ENCODE measurements around the gene MRPL53. TPM values are rescaled to one million over a fixed set of nuclear protein-coding genes. Genes with fewer than 3 reads are reported as not detected.

Gene MRPL53
- total and polyA plus RNA-seq, 2 of the 13 experiments (the other 11 are each of a cell fraction or from before 2014, with no cell fraction given), result 34.3 to 51.9 TPM

DNA sequence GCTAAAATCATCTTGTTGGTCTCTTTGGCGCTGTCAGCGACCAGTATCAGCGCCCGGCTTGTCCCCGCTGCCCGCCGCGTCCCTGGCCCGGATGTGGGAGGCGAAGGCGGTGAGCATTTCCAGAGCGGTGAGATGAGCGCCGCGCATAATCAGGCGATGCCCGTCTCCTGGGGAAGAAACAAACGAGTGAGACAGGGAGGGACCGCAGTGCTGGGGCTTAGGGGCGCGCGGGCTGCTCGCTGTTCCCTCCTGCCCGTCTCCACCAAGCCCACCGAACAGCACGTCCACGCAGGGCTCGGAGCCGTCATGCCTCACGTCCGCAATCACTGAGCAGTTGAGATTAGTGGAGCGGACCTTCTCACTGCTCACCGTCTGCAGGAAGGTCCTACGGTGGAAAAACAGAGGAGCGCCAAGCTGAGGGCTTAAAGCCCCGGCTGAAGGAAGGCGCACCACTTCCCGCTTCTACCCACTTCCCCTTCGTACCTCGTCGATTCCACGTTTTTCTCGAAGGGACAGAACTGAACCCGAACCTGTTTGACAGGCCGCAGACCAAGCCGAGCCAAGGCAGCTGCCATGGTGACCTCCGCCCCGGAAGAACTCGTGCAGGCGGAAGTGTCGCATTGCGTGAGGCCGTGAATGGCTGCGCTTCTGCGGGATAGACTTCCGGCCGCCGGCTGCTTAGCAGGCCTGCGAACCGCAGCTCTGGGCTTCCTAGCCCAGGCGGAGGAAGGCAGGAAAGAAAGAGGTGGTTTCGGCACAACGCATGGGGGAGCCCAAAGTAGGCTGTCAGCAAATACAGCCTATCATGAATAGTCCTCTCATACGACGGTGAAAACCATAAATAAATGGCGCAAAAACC is at the start of gene MRPL53 (continued):
- TF ChIP-seq, protein P1, sequence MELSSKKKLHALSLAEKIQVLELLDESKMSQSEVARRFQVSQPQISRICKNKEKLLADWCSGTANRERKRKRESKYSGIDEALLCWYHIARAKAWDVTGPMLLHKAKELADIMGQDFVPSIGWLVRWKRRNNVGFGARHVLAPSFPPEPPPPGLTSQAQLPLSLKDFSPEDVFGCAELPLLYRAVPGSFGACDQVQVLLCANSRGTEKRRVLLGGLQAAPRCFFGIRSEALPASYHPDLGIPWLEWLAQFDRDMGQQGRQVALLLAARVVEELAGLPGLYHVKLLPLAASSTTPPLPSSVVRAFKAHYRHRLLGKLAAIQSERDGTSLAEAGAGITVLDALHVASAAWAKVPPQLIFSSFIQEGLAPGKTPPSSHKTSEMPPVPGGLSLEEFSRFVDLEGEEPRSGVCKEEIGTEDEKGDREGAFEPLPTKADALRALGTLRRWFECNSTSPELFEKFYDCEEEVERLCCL (CRISPR knock-in tag; IDR thresholded peaks at IDR 0.05; ENCODE audit: borderline replicate concordance), result peak; percentile 95
- TF ChIP-seq, protein P2, sequence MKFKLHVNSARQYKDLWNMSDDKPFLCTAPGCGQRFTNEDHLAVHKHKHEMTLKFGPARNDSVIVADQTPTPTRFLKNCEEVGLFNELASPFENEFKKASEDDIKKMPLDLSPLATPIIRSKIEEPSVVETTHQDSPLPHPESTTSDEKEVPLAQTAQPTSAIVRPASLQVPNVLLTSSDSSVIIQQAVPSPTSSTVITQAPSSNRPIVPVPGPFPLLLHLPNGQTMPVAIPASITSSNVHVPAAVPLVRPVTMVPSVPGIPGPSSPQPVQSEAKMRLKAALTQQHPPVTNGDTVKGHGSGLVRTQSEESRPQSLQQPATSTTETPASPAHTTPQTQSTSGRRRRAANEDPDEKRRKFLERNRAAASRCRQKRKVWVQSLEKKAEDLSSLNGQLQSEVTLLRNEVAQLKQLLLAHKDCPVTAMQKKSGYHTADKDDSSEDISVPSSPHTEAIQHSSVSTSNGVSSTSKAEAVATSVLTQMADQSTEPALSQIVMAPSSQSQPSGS (CRISPR knock-in tag; IDR thresholded peaks at IDR 0.05), result no peak; the same call in none of the 2 replicates
- TF ChIP-seq KAT8 (CRISPR knock-in tag; IDR thresholded peaks at IDR 0.05) (peak; percentile 99), ZFP90 (CRISPR knock-in tag; IDR thresholded peaks at IDR 0.05; ENCODE audit: borderline replicate concordance) (peak; percentile 95), NCOR1 (IDR thresholded peaks at IDR 0.05; ENCODE audit: borderline replicate concordance, low read length) (peak; percentile 62; the same call in 1 of the 2 replicates), EEA1 (CRISPR knock-in tag; IDR thresholded peaks at IDR 0.05; ENCODE audit: borderline replicate concordance) (peak; percentile 81; the same call in 1 of the 2 replicates), SMAD1 (CRISPR knock-in tag; IDR thresholded peaks at IDR 0.05; ENCODE audit: borderline replicate concordance, low read depth) (peak; percentile 99), SOX13 (IDR thresholded peaks at IDR 0.05) (0 out of 2 replicates have a peak, but pooled peaks have one; percentile 46), SOX13 (CRISPR knock-in tag; conservative IDR thresholded peaks at IDR 0.05 in 1 of 2, IDR thresholded peaks at IDR 0.05 in 1 of 2) (peak; percentile 68 to 71; a peak in 3 of 4 replicates), PITX1 (CRISPR knock-in tag; IDR thresholded peaks at IDR 0.05) (peak; percentile 81; the same call in 1 of the 2 replicates), RXRB (CRISPR knock-in tag; IDR thresholded peaks at IDR 0.05; ENCODE audit: borderline replicate concordance) (peak; percentile 80), ZNF768 (CRISPR knock-in tag; IDR thresholded peaks at IDR 0.05) (no peak; the same call in 1 of the 2 replicates), CBX5 (CRISPR knock-in tag; IDR thresholded peaks at IDR 0.05; ENCODE audit: borderline replicate concordance) (peak; percentile 88), SSRP1 (CRISPR knock-in tag; IDR thresholded peaks at IDR 0.05) (peak; percentile 99), RFX3 (CRISPR knock-in tag; IDR thresholded peaks at IDR 0.05) (peak; percentile 57), HCFC1 (IDR thresholded peaks at IDR 0.05; ENCODE audit: low read depth, low read length) (peak; percentile 77)
- TF ChIP-seq, protein P3, sequence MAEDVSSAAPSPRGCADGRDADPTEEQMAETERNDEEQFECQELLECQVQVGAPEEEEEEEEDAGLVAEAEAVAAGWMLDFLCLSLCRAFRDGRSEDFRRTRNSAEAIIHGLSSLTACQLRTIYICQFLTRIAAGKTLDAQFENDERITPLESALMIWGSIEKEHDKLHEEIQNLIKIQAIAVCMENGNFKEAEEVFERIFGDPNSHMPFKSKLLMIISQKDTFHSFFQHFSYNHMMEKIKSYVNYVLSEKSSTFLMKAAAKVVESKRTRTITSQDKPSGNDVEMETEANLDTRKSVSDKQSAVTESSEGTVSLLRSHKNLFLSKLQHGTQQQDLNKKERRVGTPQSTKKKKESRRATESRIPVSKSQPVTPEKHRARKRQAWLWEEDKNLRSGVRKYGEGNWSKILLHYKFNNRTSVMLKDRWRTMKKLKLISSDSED (CRISPR knock-in tag; IDR thresholded peaks at IDR 0.05), result peak; percentile 76; the same call in 1 of the 2 replicates
- TF ChIP-seq, protein P4, sequence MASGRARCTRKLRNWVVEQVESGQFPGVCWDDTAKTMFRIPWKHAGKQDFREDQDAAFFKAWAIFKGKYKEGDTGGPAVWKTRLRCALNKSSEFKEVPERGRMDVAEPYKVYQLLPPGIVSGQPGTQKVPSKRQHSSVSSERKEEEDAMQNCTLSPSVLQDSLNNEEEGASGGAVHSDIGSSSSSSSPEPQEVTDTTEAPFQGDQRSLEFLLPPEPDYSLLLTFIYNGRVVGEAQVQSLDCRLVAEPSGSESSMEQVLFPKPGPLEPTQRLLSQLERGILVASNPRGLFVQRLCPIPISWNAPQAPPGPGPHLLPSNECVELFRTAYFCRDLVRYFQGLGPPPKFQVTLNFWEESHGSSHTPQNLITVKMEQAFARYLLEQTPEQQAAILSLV (CRISPR knock-in tag; IDR thresholded peaks at IDR 0.05; ENCODE audit: borderline replicate concordance), result peak; percentile 98; the same call in 1 of the 2 replicates
- TF ChIP-seq, protein P5, sequence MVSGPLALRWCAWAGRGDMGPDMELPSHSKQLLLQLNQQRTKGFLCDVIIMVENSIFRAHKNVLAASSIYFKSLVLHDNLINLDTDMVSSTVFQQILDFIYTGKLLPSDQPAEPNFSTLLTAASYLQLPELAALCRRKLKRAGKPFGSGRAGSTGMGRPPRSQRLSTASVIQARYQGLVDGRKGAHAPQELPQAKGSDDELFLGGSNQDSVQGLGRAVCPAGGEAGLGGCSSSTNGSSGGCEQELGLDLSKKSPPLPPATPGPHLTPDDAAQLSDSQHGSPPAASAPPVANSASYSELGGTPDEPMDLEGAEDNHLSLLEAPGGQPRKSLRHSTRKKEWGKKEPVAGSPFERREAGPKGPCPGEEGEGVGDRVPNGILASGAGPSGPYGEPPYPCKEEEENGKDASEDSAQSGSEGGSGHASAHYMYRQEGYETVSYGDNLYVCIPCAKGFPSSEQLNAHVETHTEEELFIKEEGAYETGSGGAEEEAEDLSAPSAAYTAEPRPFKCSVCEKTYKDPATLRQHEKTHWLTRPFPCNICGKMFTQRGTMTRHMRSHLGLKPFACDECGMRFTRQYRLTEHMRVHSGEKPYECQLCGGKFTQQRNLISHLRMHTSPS (CRISPR knock-in tag; IDR thresholded peaks at IDR 0.05; ENCODE audit: low read depth), result no peak; the same call in 1 of the 2 replicates

Data from HepG2 (cell line).